GM21825 (cell line): Measurements from ENCODE around the gene PSTPIP2.
"Not testable (repeated sequence)": the region's sequence is repeated elsewhere in the genome, so short reads cannot be mapped to it uniquely, and the experiment has no call there.

ENCODE experiments used
- ATAC-seq: cut with Tn5 transposase; IDR thresholded peaks from one replicate; pipeline ENCODE4 v1.9.1; 2021; ENCODE audit warnings: mild to moderate bottlenecking, moderate library complexity; ENCODE audit not compliant: unreplicated experiment

Gene PSTPIP2

DNA sequence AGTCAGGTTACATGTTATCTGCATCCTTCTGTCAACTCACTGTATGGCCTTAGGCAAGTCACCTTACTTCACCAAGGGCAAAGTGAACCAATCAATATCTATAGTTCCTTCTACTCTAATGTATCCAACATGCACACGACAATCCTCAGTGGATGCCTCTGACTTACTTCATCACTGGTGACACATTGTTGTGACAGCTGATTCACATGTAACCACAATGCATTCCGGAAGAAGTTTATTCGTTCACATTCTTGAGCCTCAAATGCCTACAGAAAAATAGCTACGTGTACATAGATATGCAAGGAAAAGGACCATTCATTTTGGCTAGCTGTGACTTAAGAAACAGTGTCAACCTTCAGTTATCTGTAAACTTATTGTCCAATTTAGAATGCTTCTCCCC lies 78.6 kb downstream of the PSTPIP2 start:
- no peak for ATAC-seq

DNA sequence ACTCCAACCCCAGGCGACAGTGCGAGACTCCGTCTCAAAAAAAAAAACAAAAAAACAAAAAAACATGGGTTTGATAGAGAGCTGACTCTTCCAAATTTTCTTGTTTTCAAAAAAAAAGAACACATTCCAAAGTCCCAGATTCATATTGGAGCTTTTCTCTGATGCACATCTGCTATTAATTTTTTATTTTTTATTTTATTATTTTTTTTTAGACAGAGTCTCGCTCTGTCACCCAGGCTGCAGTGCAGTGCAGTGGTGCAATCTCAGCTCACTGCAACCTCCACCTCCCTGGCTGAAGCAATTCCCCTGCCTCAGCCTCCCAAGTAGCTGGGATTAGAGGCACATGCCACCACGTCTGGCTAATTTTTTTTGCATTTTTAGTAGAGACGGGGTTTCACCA lies 79.5 kb downstream of the PSTPIP2 start:
- ATAC-seq = not testable (repeated sequence)

DNA sequence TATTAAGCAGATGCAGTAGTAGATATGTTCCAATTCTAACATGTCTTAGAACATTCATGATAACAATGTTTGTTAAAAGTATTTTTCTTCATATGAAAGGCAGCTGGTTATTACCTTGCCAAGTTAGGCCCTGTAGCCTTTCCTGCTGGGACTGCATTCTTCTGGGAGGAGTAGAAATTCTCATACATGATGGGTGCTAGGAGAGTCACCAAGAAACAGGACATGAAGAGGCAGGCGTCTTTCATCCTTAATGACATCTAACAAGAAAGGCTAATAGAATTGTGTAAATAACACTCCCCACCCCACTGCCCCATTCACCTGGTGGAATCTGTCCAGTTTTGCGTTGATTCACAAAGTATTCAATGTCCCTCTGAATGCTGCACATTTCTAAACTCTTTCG lies 80.3 kb downstream of the PSTPIP2 start:
- no peak for ATAC-seq

DNA sequence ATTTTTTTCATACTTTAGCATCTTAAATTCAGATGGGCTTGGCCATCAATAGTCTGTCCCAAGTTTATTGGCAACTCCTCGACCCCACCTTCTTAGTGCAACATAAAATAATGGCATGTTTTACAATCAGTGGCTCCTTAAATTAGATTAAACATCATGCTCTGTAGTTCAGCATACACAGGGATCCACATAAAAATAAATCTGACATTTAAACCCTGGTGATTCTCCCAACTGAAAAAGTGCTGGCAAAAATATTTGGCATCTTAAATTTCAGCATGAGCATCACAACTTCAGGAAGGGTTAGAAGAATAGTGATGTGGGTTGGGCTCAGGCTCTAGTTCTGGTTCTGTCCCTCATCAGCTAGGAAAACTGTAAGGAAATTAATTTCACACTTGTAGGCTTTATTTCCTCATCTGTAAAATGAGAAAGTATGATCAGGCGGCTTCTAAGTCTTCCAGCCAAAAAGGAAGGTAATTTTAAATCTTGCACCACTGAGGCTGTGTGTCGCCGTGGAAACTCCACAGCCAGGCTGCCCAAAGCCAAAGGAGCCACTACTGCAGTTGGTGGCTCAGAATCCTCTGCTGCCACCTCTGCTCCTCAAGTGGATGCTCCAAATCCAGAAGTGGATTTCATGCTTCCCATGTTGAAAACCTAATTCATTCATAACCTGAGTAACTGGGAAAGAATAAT lies 87.4 kb downstream of the PSTPIP2 start:
- no peak for ATAC-seq

DNA sequence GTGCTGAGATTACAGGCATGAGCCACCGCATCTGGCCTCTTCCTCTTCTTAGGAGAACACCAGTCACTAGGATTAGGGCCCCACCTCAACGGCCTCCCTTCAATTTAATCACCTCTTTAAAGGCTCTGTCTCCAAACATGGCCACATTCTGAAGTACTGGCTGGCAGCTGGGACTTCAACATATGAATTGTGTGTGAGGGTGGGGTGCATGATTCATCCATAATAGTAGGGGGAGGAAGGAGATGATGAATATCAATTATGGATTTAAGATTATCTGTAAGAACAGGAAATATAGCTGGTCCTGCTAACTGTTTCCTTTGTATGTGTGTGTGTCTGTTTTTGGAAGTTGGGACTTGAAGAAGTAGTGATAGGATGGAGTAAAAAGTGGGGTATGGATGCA lies 90.2 kb downstream of the PSTPIP2 start:
- ATAC-seq = no peak

DNA sequence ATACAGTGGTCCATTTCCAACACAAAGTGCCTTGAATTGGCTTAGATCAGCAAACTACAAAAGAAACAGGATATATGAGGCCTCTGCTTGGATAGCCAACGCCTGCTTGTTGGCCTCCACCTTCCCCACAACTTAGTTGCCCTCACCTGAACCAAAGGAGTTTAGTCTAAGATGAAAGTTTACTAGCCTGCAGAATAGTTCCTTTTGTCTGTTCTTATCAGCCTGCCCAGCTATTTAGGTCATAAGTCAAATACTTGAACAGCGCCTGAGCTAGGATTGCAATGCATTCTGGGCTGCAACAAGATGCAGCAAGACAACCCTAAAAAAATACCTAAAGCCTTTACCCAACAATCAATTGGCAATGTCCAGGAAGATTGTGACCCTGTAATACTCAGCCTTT lies 91.8 kb downstream of the PSTPIP2 start:
- no peak for ATAC-seq

DNA sequence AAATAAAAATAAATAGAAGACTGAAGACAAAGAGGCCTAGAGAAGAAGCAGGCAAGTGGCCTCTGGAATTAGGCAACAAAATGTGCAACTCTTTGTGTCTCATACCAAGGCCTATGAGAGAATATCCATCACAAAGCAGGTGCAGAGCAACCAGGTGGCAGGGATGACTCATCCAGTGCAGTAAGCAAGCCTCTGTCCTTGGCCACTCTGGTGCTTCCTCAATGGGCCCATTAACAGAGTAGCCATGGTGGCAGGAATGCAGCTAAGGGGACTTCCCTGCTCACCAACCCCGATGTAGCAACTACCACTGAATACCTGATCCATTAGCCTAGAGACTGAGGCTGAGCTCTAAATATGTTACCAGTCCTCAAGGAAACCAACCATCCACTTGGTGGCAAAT lies 94.0 kb downstream of the PSTPIP2 start:
- ATAC-seq = no peak

DNA sequence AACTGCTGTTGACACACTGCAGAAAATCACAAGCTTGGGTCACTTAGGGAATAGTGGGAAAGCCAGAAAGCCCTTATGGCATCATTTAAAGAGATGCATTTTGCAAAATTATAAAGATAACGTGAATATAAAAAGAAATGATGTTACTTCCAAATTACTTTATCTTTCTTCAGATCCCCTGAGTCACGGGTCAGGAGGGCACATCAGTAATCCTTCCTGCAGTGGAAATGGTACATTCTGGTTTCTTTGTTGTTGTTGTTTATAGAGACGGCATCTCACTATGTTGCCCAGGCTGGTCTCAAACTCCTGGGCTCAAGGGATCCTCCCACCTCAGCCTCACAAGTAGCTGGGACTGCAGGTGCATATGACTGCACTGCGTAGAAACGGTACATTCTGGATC lies 95.1 kb downstream of the PSTPIP2 start:
- ATAC-seq = no peak

DNA sequence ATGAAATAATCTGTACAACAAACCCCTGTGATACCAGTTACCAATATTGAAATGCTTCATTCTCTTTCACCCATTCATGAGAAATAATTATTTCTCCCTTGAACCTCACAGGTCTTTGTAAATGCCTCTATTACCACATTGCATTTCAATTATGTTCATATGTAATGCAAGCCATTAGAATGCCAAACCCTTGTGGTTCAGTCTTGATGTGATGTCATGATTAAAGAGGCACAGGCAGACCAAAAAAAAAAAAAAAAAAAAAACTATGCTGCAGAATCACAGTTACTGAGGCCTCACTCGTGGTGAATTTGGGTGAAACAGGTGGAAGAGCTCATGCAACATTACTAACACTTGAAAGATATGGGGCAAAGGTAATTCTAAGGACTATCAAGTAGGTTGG lies 95.5 kb downstream of the PSTPIP2 start:
- no peak for ATAC-seq

DNA sequence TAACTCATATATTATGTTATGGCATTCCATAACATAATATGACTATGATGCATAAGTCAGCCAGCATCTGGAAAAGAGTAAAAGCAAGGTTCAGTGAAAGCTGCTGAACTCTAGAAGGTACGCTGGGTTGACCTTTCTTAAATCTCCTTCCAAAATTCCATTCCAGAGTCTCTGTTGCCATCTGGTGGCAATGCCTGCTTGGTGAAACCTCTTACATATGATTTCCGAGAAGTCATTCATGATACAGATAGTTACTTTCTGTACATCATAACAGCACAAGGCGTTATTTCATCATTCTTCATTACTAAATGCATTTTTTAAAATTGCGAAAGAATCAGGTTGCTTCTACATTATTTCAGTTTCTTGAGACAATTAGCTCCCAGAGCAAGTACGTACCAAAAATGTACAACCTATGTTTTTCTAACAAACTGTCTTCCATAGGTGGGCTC lies 97.9 kb downstream of the PSTPIP2 start:
- no peak for ATAC-seq

DNA sequence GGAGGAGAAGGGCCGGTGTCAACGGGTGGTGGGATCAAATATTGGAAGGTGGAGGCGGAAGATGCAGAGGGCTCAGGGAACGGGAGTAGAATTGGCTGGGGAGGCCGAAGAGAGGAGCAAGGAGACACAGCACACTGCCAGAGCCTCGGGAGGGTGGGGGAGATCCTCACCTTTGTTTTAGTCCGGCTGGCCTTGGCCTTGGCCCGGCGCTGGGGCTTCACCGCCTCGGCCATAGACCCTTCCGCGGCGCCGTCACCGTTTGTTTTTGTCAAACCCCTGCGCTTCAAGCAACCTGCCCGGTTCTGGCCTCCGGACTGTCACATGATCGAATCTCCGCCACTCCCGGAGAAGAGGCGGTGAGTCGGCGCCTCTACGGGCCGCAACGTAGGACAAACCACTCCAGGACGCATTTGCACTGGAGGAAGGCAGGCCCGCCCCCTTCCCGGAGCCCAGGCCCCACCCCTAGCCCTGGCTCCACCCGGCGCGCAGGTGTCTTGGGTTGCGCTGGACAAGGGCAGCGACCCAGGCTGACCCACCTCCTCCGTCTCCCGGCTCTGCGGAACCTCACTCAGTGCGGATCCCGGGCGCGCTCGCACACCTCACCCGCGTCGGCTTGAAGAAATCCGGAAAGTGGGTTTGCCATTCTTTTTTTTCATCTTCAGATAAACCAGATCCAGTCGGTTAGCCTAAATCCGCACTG lies 104.9 kb downstream of the PSTPIP2 start, which contains the start of gene EPG5:
Gene EPG5, minus strand, starts transcription at position 323 of the 700 bp plus-strand sequence. Its CDS starts 90 bp downstream, at position 233.
- ATAC-seq = peak; percentile 97

DNA sequence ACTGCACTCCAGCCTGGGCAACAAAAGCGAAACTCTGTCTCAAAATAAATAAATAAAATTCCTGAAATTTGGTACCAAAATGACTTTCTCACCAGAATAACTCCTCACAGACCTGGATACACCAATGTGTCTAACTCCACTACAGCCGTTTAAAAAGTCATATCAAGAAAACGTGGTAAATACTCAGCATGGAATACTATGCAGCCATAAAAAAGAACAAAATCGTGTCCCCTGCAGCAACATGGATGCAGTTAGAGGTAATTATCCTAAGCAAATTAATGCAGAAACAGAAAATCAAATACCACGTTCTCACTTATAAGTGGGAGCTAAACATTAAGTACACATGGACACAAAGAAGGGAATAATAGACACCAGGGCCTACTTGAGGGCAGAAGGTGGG lies 107.1 kb downstream of the PSTPIP2 start:
- ATAC-seq = not testable (repeated sequence)

DNA sequence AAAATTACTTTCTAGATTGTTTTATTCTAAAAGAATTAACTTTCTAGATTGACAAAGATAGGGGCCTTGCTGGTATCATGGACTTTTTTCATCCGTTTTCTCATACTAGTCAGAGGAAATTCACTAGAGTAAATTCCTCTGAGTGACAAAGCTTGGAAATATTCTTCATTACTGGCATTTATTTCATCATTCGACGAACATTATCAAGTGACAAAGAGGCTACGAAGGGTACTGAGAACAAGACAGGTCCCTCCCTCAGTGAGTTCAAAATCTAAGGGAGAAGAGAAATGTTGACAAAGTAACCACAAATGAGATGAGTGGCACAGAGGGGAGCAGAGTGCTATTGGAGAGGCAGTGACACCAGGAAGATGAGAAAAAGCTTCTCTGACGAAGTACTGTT lies 109.2 kb downstream of the PSTPIP2 start:
- ATAC-seq = no peak

DNA sequence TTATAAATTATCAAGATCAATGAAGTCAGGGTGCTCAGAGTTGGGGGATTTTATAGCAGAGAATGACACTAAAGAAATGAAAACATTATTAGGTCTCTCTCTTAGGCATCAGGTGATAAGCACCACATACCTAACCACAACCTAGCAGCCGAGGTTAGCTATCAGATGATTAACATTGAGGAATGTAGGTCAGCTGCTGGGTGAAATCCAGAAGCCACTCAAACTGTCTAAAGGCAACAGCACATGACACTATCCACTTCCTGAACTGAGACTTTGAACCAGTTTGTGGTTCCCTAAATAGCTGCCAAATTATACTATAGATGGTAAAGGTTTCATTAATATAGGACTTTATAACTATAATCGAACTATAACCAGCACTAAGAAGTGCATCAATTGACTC lies 109.6 kb downstream of the PSTPIP2 start:
- no peak for ATAC-seq

DNA sequence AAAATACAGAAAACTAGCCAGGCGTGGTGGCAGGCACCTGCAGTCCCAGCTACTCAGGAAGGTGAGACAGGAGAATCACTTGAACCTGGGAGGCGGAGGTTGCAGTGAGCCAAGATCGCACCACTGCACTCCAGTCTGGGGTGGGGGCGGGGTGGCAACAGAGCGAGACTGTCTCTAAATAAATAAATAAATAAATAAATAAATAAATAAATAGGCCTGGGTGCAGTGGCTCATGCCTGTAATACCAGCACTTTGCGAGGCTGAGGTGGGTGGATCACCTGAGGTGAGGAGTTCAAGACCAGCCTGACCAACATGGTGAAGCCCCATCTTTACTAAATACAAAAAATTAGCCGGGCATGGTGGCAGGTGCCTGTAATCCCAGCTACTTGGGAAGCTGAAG lies 112.6 kb downstream of the PSTPIP2 start:
- ATAC-seq = not testable (repeated sequence)

DNA sequence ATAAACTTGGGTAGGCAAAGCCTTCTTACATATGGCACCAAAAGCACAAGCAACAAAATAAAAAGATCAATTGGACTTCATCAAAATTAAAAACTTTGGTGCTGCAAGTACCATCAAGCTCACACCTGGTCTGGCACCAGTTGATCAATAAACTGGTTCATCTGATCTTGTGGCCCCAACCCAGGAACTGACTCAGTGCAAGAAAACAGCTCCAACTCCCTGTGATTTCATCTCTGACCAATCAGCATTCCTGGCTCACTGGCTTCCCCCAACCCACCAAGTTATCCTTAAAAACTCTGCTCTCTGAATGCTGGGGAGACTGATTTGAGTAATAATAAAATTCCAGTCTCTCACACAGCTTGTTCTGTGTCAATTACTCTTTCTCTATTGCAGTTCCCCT lies 113.3 kb downstream of the PSTPIP2 start:
- no peak for ATAC-seq

DNA sequence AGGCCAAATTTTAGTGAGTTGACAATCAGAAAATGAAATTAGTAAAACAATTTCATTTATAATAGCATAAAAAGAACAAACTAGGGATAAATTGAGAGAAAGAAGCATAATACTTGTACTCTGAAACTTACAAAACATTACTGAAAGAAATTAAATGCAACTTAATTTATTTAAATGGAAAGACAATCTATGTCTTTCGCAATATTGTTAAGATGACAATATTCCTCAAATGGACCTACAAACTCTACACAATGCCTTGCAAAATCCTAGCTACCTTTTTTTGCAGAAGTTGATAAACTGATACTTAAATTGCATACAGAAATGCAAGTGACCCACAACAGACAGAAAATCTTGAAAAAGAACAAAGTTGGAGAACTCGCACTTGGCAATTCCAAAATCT lies 114.0 kb downstream of the PSTPIP2 start:
- ATAC-seq = no peak

DNA sequence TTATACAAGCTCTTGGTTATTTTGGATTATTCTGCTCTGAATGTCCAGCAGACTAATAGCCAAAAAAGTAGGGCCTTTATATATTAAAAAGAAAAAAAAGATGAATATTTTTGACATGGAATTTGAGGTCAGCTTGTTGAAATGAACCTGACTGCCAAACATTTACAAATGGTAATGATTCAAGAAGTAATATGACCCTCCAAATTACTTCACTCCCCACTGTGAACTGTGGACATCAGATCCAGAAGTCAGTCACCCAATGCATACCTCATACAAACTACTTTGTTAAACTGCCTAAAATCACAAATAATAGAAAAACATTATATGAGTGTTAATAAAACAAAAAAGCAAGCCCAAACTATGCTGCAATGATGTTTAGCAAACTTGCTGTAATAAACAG lies 115.0 kb downstream of the PSTPIP2 start:
- no peak for ATAC-seq

DNA sequence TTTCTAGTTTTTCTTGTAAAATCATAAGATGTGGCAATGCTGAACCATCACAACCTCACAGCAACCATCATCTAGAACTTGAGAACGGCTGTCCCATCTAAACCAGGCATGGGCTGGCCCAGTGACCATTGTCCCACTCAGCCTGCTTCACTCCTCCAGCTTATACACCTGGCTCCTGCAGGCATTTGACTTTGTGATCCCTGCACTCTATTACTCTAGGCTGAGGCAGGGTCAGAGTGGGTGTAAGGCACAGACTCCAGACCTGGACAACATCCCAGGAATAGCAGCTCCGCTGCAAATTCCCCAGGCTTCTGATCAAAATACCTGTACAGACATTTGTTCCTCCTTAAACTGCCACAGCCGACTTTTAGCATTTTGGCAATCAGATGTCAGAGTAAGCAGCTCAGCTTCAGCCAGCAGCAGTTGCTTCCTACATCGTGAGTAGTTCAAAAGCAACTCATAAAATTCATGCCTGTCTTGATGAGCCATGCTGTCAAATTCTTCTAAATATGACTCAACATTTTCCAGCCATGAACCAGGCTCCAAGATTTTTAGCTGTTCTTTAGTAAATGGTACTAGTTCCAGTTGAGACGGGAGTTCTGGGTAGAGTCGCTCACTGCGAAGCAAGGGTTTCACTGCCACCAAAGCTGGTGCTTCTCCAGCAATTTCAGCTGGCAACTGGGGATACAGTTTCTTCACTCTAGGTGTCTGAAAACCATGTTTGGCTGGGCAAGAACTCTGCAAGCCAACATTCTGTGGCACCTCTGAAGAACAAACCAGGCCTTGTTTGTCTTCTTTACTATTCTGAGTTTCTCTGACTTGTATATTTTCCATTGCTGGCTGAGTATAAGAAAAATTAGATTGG lies 117.8 kb downstream of the PSTPIP2 start:
- ATAC-seq = no peak

DNA sequence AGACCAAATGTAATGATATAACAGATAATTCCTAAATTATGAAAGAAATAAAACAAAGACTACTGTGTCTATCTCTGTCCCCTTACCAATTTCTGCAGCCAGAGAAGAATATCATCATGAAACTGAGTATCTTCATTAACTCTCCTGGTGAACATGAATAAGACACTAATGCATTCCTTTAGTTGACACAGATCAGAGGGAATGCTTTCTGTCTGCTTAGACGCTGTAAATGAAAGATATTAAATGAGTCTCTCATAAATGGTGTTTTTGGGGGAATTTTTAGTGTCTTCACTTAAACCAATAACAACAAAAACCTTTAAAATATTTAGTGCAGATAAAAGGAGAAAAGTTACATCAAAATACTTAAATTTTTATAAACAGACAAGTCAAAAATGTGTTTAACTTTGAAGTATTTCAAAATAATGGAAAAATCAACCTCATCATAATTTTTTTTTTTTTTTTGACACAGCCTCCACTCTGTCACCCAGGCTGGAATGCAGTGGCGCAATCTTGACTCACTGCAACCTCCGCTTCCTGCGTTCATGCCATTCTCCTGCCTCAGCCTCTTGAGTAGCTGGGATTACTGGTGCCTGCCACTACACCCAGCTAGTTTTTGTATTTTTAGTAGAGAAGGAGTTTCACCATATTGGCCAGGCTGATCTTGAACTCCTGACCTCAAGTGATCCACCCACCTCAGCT lies 120.9 kb downstream of the PSTPIP2 start:
- ATAC-seq = no peak

DNA sequence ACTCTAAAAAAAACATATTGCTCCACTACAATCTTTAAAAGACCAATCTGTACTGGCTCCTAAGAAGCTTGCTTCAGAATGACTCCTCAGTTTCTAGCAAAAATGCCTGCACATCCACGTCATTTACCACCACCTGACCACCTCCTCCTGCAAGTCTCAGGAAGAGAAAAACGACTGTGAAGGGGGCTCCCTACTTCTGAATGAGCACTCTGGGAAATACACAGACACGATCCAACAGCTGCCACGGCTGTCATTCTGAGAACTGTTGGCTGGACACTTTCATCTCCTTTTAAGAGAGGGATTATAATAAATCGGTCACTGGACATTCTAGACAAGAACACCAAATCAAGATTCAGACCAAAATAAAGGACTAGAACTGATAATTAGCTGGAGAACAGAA lies 126.4 kb downstream of the PSTPIP2 start:
- ATAC-seq = no peak
